Mononuclear cell (primary cell): ENCODE data around the gene ERC1. TPM values are rescaled to one million over a fixed set of nuclear protein-coding genes. Genes with fewer than 3 reads are reported as not detected.
"Not testable (repeated sequence)": the region's sequence is repeated elsewhere in the genome, so short reads cannot be mapped to it uniquely, and the experiment has no call there.

Experiments
- H3K27me3 ChIP-seq: 2 replicates; pipeline ENCODE4 v1.6.0; 2011; ENCODE audit warnings: low read length, control low read depth; ENCODE audit not compliant: insufficient read depth
- H3K4me1 ChIP-seq: 2 replicates; pipeline ENCODE4 v1.5.1; 2011; ENCODE audit warnings: mild to moderate bottlenecking, low read length, control low read depth; ENCODE audit not compliant: insufficient read depth
- H3K4me3 ChIP-seq: 2 replicates; pipeline ENCODE4 v1.5.1; 2011; ENCODE audit warnings: mild to moderate bottlenecking, low read length, moderate library complexity
- H3K9me3 ChIP-seq: 2 replicates; pipeline ENCODE4 v1.5.1; 2011; ENCODE audit warnings: low read depth, mild to moderate bottlenecking, control low read depth, low read length
- total RNA-seq: library from RNA; depleted of rRNA; stranded (reverse); fragments of >200 nt; gene quantifications from one replicate; pipeline ENCODE4 v1.2.3, GENCODE V29; 2012

The ERC1 gene
- total RNA-seq, 1 donor = 30.2 TPM

GRCh38 chr12:1330477-1330827 lies 339.4 kb downstream of the ERC1 start:
- H3K9me3 ChIP-seq = no peaks in the 10 kb centered on the region
- no peaks in the 10 kb centered on the region for H3K27me3 ChIP-seq
- H3K4me1 ChIP-seq = peaks cover 18% of the 10 kb centered on the region
- H3K4me3 ChIP-seq = no peak overlapping the region

- H3K4me1 ChIP-seq = peaks cover 18% of the 10 kb centered on the region
- H3K27me3 ChIP-seq = no peaks in the 10 kb centered on the region
- no peak overlapping the region for H3K4me3 ChIP-seq
- no peaks in the 10 kb centered on the region for H3K9me3 ChIP-seq
Observed at GRCh38 chr12:1332327-1332726, 341.3 kb downstream of the ERC1 start.

- no peaks in the 10 kb centered on the region for H3K27me3 ChIP-seq
- H3K4me1 ChIP-seq = no peaks in the 10 kb centered on the region
- H3K9me3 ChIP-seq = no peaks in the 10 kb centered on the region
- H3K4me3 ChIP-seq = no peak overlapping the region
Observed at GRCh38 chr12:1338483-1339177, 347.6 kb downstream of the ERC1 start.

DNA sequence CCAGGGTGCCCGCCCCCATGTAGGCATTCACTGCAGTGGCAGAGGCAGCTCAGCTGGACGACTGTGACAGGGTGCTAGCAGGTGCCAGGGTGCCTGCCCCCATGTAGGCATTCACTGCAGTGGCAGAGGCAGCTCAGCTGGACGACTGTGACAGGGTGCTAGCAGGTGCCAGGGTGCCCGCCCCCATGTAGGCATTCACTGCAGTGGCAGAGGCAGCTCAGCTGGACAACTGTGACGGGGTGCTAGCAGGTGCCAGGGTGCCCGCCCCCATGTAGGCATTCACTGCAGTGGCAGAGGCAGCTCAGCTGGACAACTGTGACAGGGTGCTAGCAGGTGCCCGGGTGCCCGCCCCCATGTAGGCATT lies 348.1 kb downstream of the ERC1 start:
- not testable (repeated sequence) for H3K4me1 ChIP-seq, H3K9me3 ChIP-seq, H3K27me3 ChIP-seq, H3K4me3 ChIP-seq

DNA sequence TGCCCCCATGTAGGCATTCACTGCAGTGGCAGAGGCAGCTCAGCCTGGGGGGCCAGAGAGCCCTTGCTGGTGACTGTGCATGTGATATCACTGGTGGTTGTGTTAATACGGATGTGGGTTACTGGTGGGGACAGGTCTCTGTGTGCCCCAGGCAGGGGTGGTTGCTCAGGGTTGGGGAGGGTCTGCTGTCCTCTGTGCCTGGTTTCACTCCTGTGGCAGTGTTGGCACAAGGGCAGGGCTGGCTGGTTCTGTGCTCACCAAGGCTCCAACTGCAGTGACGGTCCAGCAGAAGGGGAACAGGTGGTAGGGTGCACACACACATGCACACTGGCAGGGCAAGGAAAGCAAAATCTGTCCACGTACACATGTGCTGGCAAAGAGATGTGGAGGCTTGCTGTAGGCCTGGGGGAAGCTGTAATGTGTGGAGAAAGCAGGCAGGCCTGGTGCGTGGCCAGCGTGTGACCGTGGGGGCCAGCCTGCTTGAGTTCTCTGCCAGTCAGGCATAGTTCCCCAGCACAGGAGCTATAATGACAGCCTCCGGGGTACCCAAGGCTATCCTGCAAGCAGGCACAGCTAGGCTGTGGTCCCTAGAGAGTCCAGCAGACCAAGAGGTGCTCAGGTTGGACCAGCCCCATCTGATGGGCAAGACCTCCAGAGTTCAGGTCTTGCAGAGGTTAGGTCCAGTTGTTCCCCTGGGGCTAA lies 348.7 kb downstream of the ERC1 start:
- H3K9me3 ChIP-seq = no peaks in the 10 kb centered on the region
- H3K27me3 ChIP-seq = no peaks in the 10 kb centered on the region
- H3K4me1 ChIP-seq = no peaks in the 10 kb centered on the region
- no peak overlapping the region for H3K4me3 ChIP-seq

DNA sequence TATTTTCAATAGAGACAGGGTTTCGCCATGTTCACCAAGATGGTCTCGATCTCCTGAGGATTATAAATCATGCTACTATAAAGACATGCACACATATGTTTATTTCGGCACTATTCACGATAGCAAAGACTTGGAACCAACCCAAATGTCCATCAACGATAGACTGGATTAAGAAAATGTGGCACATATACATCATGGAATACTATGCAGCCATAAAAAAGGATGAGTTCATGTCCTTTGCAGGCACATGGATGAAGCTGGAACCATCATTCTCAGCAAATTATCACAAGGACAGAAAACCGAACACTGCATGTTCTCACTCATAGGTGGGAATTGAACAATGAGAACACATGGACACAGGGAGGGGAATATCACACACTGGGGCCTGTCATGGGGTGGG lies 350.2 kb downstream of the ERC1 start:
- not testable (repeated sequence) for H3K4me1 ChIP-seq, H3K27me3 ChIP-seq, H3K9me3 ChIP-seq, H3K4me3 ChIP-seq

DNA sequence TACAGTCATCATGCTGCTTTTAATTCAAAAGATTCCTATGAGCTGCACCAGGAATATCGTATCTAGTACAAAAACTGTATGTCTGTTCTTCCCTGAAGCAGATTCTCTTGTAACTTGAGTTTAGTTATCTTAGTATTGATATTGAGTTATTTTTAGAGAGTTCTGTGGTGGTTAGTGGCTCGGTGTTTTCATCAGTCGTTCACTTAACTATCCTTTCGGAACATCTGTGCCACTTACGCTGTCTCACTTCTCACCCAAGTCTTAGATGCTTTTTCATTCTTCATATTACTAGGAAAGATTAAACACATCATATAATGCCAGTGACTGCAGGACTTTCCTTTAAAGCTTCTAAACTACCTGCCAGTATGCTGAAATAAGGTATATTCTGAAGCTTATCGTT lies 352.4 kb downstream of the ERC1 start:
- no peaks in the 10 kb centered on the region for H3K4me1 ChIP-seq
- no peaks in the 10 kb centered on the region for H3K27me3 ChIP-seq
- H3K4me3 ChIP-seq = no peak overlapping the region
- H3K9me3 ChIP-seq = no peaks in the 10 kb centered on the region

GRCh38 chr12:1344245-1344644 lies 353.2 kb downstream of the ERC1 start:
- Histone ChIP-seq H3K4me3 (no peak overlapping the region), H3K9me3 (no peaks in the 10 kb centered on the region), H3K27me3 (no peaks in the 10 kb centered on the region), H3K4me1 (no peaks in the 10 kb centered on the region)

GRCh38 chr12:1346126-1346525 lies 355.1 kb downstream of the ERC1 start:
- H3K9me3 ChIP-seq = no peaks in the 10 kb centered on the region
- no peak overlapping the region for H3K4me3 ChIP-seq
- no peaks in the 10 kb centered on the region for H3K4me1 ChIP-seq
- H3K27me3 ChIP-seq = no peaks in the 10 kb centered on the region

- H3K27me3 ChIP-seq = no peaks in the 10 kb centered on the region
- no peaks in the 10 kb centered on the region for H3K9me3 ChIP-seq
- H3K4me3 ChIP-seq = no peak overlapping the region
- no peaks in the 10 kb centered on the region for H3K4me1 ChIP-seq
Observed at GRCh38 chr12:1347294-1347693, 356.3 kb downstream of the ERC1 start.

DNA sequence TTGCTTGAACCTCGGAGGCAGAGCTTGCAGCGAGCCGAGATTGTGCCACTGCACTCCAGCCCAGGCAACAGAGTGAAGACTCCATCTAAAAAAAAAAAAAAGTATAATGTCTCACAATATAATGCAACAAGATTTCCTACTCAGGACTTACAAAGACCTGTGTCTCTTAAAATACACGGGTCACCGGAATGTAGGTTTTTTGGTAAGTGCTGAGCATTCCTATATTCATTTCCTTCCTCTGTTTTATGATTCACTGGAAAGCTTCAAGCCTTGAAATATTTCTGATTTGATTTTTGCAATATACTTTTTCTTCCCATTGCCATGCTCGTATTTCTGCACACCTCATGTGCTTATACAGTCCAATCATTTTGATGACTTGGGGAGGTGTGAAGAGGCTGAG lies 357.6 kb downstream of the ERC1 start:
- H3K9me3 ChIP-seq = no peaks in the 10 kb centered on the region
- no peaks in the 10 kb centered on the region for H3K4me1 ChIP-seq
- no peaks in the 10 kb centered on the region for H3K27me3 ChIP-seq
- no peak overlapping the region for H3K4me3 ChIP-seq

- no peaks in the 10 kb centered on the region for H3K27me3 ChIP-seq
- H3K4me1 ChIP-seq = no peaks in the 10 kb centered on the region
- no peaks in the 10 kb centered on the region for H3K9me3 ChIP-seq
- no peak overlapping the region for H3K4me3 ChIP-seq
Observed at GRCh38 chr12:1350055-1350933, 359.3 kb downstream of the ERC1 start.

DNA sequence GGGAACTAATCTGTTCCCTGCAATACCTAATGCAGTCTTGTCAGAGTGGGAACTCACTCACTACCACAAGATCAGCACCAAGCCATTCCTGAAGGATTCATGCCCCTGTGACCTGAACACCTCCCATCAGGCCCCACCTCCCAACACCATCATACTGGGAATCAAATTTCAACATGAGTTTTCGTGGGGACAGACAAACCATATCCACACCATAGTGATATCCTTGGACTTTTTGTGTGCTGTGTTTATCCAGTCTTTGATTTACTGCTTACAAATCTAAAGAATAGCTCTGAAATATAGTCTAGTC lies 359.9 kb downstream of the ERC1 start:
- no peaks in the 10 kb centered on the region for H3K4me1 ChIP-seq
- H3K9me3 ChIP-seq = no peaks in the 10 kb centered on the region
- H3K4me3 ChIP-seq = no peak overlapping the region
- H3K27me3 ChIP-seq = no peaks in the 10 kb centered on the region

- Histone ChIP-seq H3K4me1 (no peaks in the 10 kb centered on the region), H3K27me3 (no peaks in the 10 kb centered on the region), H3K4me3 (no peak overlapping the region), H3K9me3 (no peaks in the 10 kb centered on the region)
Observed at GRCh38 chr12:1351926-1352325, 360.9 kb downstream of the ERC1 start.

GRCh38 chr12:1353451-1353850 lies 362.4 kb downstream of the ERC1 start:
- H3K27me3 ChIP-seq = no peaks in the 10 kb centered on the region
- no peak overlapping the region for H3K4me3 ChIP-seq
- H3K9me3 ChIP-seq = no peaks in the 10 kb centered on the region
- no peaks in the 10 kb centered on the region for H3K4me1 ChIP-seq
